Measurements from ENCODE around the gene PPM1B.

GRCh38 chr2:44152865-44153669 is 15.6 kb upstream of the PPM1B start:
- no peak for TF ChIP-seq CTCF (IDR thresholded peaks at IDR 0.05)
- TF ChIP-seq POLR2AphosphoS5 (IDR thresholded peaks at IDR 0.05; ENCODE audit: insufficient read depth in 1 of 2, low read depth in 1 of 2): no peak
- TF ChIP-seq POLR2A (IDR thresholded peaks at IDR 0.05): no peak
